ENCODE results near the gene MPC1. TPM values are rescaled to one million over a fixed set of nuclear protein-coding genes. Genes with fewer than 3 reads are reported as not detected.

The MPC1 gene
- total and polyA plus RNA-seq, 11 donors = 213 to 796 (median 542) TPM

DNA sequence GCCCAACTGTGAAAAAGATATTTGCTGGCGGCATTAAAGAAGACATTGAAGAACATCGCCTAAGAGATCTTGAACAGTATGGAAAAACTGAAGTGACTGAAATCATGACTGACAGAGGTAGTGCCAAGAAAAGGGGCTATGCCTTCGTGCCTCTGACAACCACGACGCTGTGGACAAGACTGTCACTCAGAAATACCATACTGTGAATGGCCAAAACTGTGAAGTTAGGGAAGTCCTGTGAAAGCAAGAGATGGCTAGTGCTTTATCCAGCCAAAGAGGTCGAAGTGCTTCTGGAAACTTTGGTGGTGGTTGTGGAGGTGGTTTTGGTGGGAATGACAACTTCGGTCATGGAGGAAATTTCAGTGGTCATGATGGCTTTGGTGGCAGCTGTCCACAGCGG is 47.9 kb downstream of the MPC1 start:
- Histone ChIP-seq H3K4me3 (no peak overlapping the region), H3K9me3 (no peaks in the 10 kb centered on the region), H3K4me1 (peaks cover 0 to 72% (median 26%) of the 10 kb centered on the region in 12 donors), H3K36me3 (peaks cover 0 to 36% (median 24%) of the 10 kb centered on the region in 9 donors), H3K27me3 (no peaks in the 10 kb centered on the region), H3K27ac (no peak overlapping the region)
- WGBS, 4 donors = 94 to 97% (median 96%) methylated on average over 8 of the region's 8 CpGs
- DNase-seq (no peak), ATAC-seq (no peak)
- intact Hi-C loops (cut with DNase I) = loop anchor here in 1 of 10 donors (5.0 kb wide), 1 partner anchor 62 kb away; no protein-coding TSS in a partner anchor
- no peak for TF ChIP-seq POLR2A (IDR thresholded peaks at IDR 0.05)
- TF ChIP-seq CTCF (IDR thresholded peaks at IDR 0.05) = no peak

DNA sequence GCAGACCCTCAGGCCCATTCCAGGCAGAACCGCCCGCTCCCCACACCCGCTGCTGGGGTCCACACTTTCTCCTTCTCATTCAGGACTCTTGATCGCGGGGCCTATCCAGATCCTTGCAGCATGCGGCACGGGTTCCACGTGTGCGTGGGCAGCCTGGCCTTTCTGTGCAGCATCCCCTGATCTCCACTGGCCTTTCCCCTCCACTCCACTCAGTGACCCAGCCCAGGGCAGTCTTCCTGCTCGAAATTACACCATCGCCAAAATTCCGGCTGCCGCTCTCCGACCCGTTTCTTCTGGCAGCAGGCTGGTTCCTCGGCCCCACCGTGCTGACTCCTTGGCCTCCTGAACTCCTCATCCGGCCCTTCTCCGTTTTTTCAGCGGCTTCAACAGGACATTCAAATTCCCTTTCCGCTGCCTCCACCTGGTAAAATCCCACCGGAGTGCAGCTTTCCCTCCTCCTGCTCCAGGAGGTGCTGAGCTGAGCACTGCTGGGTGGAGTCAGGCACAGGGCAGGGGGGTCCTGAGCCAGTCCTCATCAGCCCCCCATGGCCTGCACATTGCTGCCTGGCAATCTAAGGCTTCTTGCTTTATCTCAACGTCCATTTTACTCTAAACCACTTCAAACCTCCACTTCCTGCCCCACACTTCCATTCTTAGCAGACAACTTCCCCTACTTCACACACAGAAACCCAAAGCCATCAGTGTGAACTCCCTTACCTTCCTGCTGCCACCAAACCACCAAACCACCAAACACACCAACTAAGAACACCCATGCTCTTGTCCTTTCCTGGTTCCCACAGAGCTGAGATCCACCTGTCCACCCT is 49.4 kb downstream of the MPC1 start:
- intact Hi-C loops (cut with DNase I) = loop anchor here in 1 of 10 donors (5.0 kb wide), 1 partner anchor 64 kb away; no protein-coding TSS in a partner anchor
- peaks cover 0 to 57% (median 23%) of the 10 kb centered on the region in 12 donors for H3K4me1 ChIP-seq
- 84 to 89% (median 87%) methylated on average over 23 of the region's 23 CpGs for WGBS, 4 donors
- ATAC-seq (peak in 1 of 4 donors; percentile 10), DNase-seq (no peak)
- no peak overlapping the region for H3K4me3 ChIP-seq
- no peaks in the 10 kb centered on the region for H3K9me3 ChIP-seq
- TF ChIP-seq CTCF (IDR thresholded peaks at IDR 0.05) (no peak), POLR2A (IDR thresholded peaks at IDR 0.05) (no peak)
- peaks cover 0 to 49% (median 36%) of the 10 kb centered on the region in 9 donors for H3K36me3 ChIP-seq
- H3K27me3 ChIP-seq = no peaks in the 10 kb centered on the region
- H3K27ac ChIP-seq = peak overlapping the region in 1 of 12 donors; percentile 24

DNA sequence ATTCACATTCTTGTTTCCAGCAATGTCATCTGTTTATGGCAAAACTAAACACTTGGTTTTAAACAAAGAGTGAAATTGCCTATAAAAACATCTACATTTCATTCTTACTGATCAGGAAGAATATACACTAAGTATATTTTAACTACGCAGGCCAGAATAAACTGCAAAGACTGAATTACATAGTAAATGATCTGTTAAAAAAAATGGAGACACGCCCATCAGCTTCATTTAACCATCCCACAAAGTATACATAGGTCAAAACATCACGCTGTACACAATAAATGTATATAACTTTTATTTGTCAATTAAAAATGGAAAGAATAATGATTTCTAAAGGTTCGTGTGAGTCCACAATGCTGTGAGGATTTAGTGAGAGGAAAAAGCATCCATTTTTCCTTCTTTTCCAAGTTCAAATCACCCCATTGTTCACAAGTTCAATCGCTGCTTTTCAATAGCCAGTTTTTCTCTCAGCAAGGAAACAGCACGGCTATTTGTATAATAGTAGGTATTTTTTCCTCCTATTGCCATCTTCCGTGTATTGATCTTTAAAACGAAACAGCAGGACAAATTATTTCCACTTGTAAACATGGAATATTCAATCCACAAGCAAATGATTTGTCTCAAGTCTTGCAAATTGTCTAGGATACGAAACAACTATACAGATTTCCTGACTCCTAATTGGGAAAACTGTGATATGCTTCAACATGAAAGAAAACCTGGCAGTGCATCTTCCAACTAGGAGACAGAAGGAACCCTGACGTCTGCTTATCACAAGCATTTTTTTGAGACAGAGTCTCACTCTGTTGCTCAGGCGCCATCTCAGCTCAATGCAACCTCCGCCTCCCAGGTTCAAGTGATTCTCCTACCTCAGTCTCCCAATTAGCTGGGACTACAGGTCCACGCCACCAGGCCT is 51.0 kb downstream of the MPC1 start:
- Histone ChIP-seq H3K27me3 (no peaks in the 10 kb centered on the region), H3K4me3 (no peak overlapping the region), H3K4me1 (peaks cover 0 to 48% (median 17%) of the 10 kb centered on the region in 12 donors), H3K36me3 (peaks cover 0 to 53% (median 43%) of the 10 kb centered on the region in 9 donors), H3K27ac (no peak overlapping the region), H3K9me3 (no peaks in the 10 kb centered on the region)
- intact Hi-C loops (cut with DNase I) = loop anchor here in 1 of 10 donors (5.0 kb wide), 1 partner anchor 66 kb away; no protein-coding TSS in a partner anchor
- ATAC-seq = no peak
- no peak for TF ChIP-seq CTCF (IDR thresholded peaks at IDR 0.05)
- TF ChIP-seq POLR2A (IDR thresholded peaks at IDR 0.05) = no peak
- WGBS, 4 donors = 76 to 84% (median 81%) methylated on average over 13 of the region's 13 CpGs
- DNase-seq = no peak

Data from heart left ventricle (tissue), 16 donors.